Cardiac septum (tissue), 1 donor: ENCODE data around the gene USP22. TPM values are rescaled to one million over a fixed set of nuclear protein-coding genes. Genes with fewer than 3 reads are reported as not detected.

ENCODE experiments used
- DNase-seq: peaks from one replicate; pipeline ENCODE4 v3.0.0-alpha.2; 2020; ENCODE audit warnings: low spot score
- intact Hi-C: fragments of 100-400 bp; cut with DNase I; formaldehyde crosslinking; loops from one replicate; pipeline ENCODE4 v1.14.0; 2022
- total RNA-seq: library from RNA; stranded (reverse); fragmentation: NEBNext Ultra II Directional; extraction: Animal tissue kit (Norgen Biotek cat#: 25700); gene quantifications from one replicate; pipeline ENCODE4 v1.2.1, GENCODE V29; 2021
- donor health status: DM: no; HTN: no; CAD: no.

The USP22 gene
- total RNA-seq, 1 donor from 2014 or later, result 200 TPM

DNA sequence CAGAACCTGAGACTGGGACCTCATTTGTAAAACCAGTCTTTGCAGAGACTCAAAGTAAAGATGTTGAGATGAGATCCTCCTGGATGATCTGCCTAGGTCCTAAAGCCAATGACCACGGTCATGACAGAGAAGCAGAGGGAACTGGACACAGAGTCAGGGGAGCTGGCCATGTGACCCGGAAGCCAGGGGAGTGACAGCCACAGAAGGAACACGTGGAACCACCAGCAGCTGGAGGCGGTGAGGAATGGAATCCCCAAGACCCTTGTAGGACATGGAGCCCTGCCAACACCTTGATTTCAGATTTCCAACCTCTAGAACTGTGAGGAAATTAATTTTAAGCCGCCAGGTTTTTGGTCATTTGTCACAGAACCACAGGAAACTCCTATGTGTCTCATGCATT, 37.0 kb downstream of the USP22 start:
- intact Hi-C loops, result no loop called here
- DNase-seq, result no peak

DNA sequence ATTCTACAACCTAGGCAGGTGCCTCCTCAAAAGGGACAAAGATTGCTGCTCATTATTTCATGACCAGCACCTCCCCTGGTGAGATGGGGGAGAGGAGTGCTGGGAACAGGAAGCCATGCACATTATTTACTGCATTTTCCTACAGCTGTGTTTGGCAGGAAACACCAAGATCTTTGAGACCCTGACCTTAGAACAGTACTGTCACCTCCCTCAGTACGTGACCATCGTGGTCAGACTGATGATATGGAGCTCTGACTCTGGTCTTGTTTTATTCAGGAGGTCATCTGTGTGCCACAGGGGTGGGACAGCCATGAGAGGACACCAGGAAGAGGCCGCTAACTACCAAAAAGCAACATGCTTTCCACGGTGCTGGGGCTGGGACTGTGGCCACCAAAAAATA, 37.4 kb downstream of the USP22 start:
- intact Hi-C loops, result no loop called here
- DNase-seq, result no peak

DNA sequence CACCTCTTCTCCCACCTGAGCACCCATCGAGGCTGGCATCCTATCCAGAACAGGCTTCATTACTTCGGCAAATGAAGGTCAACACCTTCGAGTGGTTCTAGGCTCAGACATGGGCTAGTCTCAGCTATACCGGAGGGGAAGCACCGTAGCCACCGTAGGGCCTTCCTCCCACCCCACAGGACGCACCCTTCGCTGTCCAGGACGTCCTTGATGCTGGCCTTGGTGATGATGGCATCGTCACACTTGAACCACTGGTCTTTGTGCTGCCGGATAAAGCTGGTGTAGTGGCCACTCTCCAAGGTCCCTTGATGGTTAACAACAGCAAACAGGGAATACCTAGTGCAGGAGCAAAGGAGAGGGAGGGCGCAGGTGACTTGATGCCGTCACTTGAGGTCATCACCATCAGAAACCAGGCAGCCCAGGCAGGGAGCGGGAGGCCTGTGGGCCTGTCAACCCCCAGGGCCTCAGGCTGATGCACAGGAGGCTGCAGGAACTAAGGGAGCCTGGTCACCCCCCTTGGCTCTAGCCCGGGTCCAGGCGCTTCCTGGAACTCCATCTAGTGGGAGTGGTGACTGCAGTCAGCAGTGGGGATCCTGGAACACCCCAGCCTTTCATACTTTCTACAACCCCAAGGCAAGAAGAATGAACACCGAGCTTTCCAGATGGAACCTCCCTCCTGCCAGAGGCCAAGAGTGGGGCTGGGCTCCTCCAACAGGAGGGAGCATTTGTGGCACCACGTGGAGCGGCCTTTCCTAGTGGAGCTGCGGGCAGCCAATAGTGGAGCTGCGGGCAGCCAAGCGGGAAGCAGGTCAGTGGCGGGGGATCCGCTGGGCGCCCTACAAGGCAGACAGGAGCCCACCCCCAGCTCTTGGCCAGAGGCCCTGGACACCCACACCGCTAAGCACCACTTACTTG, 38.5 kb downstream of the USP22 start:
- no peak for DNase-seq
- intact Hi-C loops, result no loop called here

DNA sequence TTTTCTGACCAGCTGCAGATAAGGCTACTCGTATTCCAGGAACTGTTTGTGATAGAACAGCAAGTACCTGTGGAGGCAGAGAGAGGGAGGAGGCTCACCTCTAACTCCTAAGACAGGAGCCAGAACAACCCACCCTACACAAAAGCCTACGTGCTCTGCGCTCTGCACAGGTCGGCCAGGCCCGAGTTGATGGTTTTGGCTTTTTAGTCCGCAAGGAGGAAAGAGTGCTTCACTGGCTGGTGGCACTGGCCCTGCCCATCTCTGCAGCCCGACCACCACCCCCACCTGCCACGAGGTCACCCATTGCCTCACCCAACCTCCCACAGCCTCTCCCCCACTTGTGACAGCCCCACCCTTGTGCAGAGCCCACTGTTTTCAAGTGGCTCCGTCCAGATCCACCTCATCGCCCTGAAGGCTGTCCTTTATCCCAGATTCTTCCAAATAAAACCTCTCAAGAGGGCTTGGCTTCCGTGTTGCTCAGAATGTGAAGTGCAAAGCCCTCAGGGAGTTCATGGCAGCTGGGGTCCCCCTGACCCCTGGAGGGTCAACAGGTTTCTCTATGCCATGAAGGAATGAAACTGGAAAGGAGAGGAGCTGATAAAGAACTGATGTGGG, 39.7 kb downstream of the USP22 start:
- no peak for DNase-seq
- intact Hi-C loops, result no loop called here

DNA sequence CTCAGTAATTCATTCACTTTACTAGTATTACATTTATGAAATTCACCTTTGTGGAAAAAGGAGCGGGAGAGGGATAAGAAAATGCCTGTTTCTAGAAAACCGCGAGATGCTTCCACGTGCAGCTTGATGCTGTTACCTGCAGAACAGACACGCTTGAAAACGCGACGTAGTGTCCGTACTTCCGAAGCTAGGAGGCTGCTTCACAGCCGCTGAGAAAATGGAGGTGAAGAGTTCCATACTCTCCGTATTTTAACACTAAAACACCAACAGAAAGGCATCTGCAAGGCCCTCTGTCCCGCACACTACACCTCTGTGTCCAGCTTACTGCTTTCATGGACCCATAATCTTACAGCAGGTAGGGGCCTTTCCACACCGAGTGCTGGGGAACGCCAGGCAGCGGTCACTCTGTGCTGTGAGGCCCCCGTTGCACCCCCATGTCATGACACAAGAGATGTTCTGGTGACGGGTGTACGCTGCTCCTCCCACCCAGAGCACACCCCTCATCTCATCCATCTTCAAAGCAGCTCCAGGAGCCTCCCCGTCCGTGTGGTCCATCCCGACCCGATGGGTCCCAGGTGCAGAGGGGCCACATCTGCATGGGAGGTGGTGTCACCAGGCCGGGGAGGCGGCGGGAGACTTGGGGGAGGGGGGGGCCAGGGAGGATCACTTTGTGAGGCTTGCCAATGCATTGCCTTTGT, 40.4 kb downstream of the USP22 start:
- intact Hi-C loops, result no loop called here
- no peak for DNase-seq

DNA sequence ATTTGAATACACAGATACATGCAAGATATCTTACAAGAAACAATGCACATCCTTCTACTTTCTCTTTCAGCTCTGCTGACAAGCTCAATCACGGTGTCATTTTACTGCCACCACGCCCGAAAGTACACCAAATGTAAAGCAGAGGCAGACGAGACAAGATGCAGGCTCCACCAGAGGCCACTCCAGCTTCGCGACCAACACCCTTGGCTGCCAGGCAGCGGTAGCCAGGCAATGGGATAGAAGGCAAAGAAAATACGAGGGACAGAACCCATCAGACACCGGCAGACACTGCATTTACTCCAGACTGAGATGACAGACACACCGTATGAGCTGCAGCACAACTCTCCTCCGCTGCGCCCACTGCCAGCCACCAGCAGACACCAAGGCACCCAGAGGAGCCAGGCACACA, 41.0 kb downstream of the USP22 start:
- intact Hi-C loops, result no loop called here

DNA sequence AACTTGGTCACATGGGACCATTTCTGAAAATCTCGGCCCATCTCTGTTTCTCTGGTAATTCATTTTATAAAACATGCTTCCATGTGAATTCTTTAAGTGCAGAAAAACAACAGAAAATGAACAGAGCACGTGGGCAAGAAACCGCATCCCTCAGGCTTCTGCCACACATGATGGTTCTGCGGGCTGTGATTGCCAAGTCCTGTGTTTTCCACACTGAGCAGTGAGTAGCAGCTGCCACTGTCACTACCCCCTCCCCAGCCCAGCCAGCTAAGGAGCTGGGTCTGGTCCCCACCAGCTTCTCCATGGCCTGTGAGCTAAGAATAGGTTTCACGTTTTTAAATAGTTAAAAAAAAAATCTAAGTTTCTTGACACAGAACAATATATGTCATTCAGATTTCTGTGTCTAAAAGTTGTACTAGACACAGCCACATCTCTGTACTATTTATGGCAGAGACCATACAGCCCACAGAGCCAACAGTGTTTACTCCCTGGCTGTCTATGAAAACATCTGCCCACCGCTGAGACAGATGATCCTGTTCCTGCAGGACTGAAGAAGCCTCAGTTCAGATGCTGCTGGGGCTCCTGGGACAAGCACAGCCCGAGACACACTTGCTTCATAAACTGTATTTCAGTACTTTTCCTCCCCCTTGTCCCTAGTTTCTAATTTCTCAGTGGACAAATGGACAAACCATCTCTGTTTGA, 41.5 kb downstream of the USP22 start:
- intact Hi-C loops, result no loop called here
- DNase-seq, result no peak

More for the DNA sequence above, 41.0 kb downstream of the USP22 start:
- DNase-seq, result no peak

DNA sequence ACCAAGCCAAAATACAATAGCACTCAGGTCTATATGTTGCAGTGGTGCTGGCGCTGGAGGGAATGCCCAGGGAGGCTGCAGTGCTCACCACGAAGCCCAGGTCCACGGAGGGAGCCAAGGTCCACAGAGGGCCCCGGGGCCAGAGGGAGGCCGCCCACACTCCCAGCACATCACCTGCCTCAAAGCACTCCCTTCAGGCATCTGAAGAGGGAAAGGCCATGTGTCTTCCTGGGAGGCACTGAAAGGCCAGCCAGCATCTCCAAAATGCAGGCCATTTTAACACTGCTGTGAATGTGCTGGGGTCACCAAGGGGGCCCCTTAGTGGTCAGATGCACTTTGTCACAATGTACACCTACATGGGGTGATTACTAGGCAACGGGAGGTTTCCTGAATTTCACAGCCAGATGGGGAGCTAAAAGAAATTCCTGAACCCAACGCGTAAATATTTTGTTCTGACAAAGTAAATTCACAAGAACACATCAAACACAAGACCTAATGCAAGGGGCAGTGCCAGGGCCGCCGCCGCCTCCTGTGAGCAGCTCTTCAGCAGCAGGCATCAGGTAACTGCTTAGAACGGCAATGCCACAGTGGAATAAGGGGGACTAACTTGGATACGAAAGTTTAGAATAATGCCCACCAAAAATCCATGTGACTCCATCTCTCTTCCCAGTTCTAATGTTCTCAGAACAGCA, 42.8 kb downstream of the USP22 start:
- no peak for DNase-seq
- intact Hi-C loops, result loop anchor here (5.0 to 10.0 kb wide), 2 partner anchors 42 to 195 kb away; partner anchors contain the start of gene USP22

DNA sequence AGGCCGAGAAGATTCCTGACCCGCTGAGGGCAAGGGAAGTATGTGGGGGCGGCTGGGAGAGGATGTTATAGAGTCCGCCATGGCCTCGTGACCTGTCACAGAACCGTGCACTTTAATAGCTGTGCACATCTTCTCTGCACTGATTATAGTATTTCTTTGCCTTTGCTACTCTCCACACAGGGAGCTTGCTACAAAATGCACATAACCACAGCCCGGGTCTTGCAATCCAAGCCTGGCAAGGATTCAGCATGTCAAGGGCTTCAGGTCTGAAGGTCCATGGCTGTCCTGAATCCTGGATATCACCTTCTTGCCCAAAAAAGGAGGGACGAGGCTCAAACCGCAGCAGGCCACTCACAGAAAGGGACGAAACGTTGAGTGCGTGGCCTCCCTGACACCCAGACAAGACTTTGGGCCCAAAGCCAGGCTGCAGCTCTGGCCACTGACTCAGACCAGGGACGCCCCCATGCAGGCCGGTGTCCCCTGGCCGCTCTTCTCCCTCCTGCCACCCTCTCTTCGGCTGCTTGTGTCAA, 43.7 kb downstream of the USP22 start:
- intact Hi-C loops, result loop anchor here (5.0 to 10.0 kb wide), 2 partner anchors 43 to 194 kb away; partner anchors contain the start of gene USP22

DNA sequence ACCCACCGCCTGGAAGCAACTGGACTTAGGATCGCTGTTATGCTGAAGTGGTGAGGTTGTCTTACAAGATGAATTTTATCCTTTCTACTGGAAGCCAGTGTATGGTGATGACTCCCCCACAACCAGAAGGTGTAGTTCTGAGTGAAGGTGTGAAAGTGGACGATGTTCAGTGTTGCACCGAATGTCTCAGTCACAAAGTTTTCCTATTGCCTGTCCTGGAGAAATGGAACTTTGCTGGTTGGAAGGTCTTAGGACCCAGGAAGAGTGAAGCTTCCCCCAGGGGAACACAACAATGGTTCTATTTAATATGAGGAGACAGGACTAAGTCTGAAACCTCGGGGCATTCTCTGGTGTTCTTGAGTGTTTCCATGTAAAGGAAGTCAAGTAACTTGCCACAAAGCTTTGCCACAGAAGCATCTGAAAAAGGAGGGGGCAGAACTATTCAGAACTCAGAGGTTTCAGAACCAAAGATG, 44.2 kb downstream of the USP22 start:
- intact Hi-C loops, result loop anchor here (5.0 to 10.0 kb wide), 2 partner anchors 44 to 194 kb away; partner anchors contain the start of gene USP22
- DNase-seq, result no peak

More for the DNA sequence above, 43.7 kb downstream of the USP22 start:
- DNase-seq, result no peak

DNA sequence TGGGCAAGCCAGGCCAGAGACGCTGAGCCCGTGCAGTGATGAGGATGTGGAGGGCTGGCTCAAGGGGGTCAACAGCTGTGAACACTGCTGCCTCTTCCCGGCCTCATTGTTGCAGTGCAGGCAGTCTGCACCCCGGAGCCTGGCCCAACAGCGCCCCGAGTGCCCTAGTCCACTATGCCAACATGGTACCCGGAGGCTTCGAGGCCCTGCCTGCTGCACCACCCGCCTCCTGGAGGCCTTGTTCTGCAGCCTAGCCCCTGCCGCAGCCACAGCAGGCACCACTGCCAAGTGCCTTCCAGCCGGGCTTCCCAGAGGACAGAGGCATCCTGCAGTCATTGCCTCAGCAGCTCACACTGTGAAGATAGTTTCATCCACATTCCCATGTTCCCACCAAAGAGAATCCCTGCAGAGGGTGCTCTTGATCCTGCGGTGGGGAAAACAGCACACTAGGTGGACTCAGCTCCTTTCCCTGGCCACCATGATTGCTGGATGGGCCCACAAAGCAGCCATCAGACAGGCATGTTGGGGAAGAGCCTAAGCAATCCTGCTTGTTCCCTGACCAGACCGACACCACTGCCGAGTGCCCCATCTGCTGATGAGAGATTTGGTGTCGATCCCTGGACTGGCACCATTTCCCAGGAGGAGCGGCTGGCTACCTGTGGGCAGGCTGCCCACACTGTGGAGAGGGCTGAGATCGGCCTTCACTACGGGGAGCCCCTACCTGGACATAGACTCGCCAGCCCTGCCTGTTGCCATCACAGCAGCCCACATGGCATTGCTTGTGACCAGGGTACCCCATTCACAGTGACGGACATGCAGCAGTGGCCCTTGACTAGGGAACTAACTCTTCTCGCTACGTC, 44.9 kb downstream of the USP22 start:
- peak; percentile 72 for DNase-seq

DNA sequence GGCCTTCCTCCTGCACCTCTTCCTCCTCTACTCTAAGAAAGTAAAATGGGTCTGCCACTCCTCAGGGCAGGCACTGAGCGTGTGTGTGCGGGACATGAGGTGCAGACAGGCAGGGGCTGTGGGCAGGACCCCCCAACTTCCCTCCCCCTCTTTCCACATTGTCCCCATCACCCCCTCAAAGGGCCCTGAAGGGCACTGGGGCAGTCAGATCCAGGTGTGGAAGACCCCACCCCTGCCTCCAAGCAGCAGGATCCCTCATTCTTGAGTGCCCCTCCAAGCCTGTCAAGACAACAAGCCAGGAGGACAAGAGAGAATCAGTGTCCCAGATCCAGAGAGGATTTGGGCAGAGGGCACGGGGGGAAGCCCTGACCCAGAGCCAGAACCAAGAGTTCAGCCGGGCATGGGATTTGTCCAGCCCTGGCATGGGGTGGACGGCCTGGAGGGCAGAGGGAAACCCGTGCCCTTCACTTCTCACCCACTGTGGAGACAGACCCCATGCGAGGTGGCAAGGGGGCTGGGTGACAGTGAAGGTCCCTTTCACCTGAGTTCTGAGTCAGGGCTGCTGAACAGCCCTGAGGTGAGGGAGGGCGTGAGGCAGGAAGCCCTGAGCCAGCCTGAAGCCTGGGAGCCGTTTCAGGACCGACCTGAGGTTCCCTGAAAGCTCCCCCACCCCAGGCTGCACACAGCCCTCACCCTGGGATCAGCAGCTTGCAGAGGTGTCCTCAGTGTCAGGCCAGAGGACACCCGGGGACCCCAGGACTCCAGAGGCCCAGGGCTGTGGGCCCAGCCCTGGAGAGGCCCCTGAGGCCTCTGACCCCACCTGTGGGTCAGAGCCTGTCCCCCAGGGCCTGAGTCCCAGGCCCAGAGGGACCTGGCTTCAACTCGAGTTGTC, 45.8 kb downstream of the USP22 start:
- DNase-seq, result peak; percentile 39
- intact Hi-C loops, result loop anchor here (5.0 to 10.0 kb wide), 2 partner anchors 45 to 192 kb away; partner anchors contain the start of gene USP22

More for the DNA sequence above, 44.9 kb downstream of the USP22 start:
- intact Hi-C loops, result loop anchor here (5.0 to 10.0 kb wide), 2 partner anchors 44 to 193 kb away; partner anchors contain the start of gene USP22

DNA sequence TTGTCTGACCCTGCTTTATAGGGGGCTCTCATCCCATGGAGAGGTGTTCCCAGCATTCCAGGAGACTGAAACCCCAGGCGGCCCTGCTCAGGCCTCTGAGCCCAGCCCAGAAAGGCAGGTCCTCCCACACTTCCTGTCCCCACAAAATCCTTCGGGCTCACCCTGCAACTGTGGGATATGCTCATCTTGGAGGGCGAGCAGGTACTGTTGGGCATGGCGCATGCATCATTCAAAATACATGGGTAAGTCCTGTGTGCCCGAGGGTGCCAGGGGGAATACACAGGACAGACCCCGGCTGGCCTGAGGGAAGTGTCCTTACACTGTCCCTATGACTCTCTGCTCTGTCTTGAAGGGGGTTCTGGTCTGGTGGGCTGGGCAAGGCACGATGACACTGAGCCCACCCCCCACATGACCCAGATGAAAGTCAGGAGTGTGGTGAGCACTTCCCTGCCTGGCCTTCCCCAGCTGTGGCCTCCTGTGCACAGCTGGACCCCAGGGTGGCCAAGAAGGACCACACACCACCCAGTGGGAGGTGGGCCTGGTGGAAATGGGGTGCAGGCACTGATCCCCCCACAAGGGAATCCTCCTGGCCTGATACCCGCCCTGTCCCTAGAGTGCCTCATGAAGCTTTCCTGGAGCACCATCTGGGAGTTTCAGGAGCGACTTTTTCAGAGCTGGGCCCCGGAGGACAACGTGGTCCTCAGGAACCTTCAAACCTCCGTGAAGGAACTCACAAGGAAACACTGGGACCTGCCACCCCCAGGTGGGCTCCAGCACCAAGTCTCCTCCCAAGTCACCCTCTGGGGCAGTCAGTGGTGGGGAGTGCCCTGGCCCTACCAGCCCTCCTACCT, 46.7 kb downstream of the USP22 start:
- intact Hi-C loops, result loop anchor here (5.0 to 10.0 kb wide), 2 partner anchors 46 to 191 kb away; partner anchors contain the start of gene USP22

DNA sequence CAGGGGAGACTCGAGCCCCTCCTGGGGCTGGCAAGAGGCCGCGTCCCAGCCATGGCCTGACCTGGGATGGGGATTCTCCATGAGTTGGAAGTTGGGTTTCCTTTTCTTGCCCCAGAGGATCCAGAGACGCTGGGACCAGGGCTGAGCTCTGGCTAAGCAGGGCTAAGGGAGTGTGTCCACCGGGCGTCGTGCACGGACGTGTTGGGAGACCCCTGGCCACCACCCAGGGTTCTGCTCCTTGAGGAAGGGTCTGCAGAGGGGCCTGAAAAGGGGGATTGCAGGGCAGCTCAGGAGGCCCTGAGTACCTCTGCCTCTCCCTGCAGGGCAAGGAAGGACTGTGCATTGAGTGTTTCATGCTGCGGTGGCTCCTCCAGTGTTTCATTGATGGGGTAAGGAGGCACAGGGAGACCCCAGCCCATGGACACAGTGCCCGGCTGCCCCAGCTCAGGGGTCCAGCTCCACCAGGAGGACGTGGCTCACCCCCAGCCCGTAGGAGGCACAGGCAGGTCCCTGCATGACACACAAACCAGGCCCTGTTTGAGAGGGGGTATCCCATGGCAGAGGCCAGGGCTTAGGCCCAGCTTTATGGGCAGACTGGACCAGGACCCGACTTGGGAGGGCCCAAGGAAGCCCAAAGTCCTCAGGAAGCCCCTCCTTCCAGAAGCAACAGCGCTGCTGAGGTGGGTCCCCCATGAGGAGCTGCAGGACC, 47.5 kb downstream of the USP22 start:
- intact Hi-C loops, result loop anchor here (5.0 to 10.0 kb wide), 2 partner anchors 47 to 191 kb away; partner anchors contain the start of gene USP22
- DNase-seq, result peak; percentile 73

More for the DNA sequence above, 46.7 kb downstream of the USP22 start:
- peak; percentile 61 for DNase-seq

DNA sequence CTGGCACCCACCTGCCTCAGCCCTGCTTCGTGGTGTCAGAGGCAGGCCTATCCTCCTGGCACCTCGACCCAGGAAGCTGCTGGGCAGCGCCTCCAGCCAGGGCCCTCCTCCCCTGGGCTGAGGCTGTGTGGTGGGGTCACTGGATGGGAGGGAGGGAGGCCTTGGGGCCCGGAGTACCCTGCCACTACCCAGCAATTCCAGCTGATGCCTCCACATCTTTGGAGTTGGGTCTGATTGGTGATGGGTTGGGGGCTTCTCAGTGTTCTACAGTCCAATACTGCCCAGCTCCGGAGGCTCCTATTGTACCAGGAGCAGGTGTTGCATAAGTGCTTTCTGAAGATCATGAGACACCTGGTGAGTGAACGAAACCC, 48.0 kb downstream of the USP22 start:
- intact Hi-C loops, result loop anchor here (5.0 to 10.0 kb wide), 3 partner anchors 48 to 190 kb away; partner anchors contain the start of gene USP22
- DNase-seq, result no peak
